GM19025 (cell line): ENCODE results near the gene WNT8A.

Experiments
- ATAC-seq: cut with Tn5 transposase; IDR thresholded peaks from one replicate; pipeline ENCODE4 v1.9.1; 2021; ENCODE audit warnings: mild to moderate bottlenecking, low read depth, moderate library complexity; ENCODE audit not compliant: unreplicated experiment

Gene WNT8A

DNA sequence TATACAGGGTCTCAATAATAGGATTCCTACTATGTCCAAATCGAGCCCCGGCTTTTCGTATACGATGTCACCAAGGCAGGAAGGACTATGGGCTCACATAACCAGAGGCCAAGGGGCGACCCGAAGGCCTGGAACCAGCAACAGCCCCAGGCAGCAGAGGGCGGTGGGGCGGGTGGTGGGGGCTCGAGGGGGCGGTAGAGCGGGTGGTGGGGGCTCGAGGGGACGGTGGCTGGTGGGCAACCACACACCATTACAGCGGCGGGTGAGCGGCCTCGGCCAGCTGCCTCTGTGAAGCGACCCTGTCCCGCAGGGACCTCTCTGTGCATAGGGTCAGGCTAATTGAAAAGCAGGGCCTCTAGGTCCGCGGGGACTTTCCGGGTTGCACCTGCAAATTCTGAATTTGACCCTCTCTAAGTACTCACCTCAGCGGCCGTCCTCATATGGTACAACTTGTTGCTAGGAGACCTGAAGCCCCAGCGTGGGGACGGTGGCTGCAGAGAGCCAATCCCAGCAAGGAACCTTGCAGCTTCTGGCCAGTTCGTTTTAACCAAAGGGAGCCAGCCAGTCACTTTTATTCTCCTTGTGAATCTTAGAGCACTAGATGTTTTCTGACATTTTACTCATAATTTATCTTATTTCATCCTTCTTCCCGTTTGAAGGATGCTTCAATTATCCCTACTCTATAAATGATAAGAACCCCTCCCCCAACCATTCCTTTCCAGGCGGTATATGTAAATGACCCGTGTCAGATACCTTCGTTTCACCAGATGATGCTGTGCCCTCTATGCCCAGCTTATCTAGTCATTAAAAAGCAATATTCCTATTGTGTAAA, 55.3 kb downstream of the WNT8A start, which contains the start of gene NME5:
NME5 (minus strand) TSS at position 480 of the 832 bp plus-strand sequence. CDS start 648 bp downstream, outside the sequence.
- ATAC-seq: no peak

DNA sequence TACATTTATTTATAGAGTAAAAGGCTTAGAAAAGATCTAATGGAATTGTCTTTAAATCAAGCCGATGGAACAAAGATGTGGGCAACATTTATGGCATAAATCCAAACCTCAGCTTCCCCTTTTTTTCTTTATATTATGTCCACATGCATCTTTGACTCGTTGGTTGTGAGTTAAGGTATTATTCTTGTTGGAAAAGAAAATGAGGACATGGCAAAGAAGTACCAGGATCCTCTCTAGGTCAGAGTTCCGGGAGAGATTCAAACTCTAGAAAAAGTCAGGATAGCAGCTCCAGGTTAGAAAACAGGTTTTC, 55.9 kb downstream of the WNT8A start:
- no peak for ATAC-seq

DNA sequence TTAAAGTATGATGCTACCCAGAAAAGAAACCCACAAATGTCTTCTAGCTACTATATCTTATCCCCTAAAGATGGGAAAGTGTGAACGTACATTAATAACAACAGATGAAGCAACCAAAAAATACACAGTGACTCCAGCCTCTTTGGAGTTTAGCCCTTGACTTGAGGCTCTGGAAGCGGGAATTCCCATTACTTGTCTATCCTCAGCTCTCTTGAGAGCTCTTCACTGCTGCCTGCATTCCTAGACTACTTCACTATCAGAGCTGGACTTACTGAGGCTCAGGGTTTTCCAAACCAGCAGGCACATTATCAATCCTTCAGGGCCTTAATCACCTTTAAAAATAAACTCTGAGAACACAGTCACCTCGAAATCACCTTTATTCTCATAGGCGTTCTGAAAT, 56.4 kb downstream of the WNT8A start:
- ATAC-seq: no peak
